ENCODE measurements around the gene AFAP1L1. TPM values are rescaled to one million over a fixed set of nuclear protein-coding genes. Genes with fewer than 3 reads are reported as not detected.

Gene AFAP1L1
- total RNA-seq, 4 donors from 2014 or later = 4.8 to 11.6 (median 7.3) TPM

DNA sequence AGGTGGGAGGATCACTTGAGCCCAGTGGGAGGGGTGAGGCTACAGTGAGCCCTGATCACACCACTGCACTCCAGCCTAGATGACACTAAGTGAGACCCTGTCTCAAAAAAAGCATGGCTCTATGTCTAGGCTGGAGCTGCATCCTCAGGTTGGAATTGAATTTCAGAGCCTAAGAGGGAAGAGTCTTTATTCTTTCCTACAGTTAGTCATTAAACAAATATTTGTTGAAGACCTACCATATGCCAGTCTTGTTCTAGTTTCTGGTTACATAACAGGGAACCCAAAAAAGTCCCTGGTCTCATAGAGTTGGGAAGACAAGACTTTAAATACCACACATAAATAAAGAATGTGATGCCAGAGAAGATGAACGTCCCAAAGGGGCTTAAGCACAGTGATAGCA is 66.7 kb downstream of the AFAP1L1 start:
- no peaks in the 10 kb centered on the region for H3K4me1 ChIP-seq
- H3K27me3 ChIP-seq = no peaks in the 10 kb centered on the region
- TF ChIP-seq EP300 (IDR thresholded peaks at IDR 0.05) (no peak), CTCF (IDR thresholded peaks at IDR 0.05) (no peak), POLR2A (IDR thresholded peaks at IDR 0.05) (no peak), POLR2AphosphoS5 (IDR thresholded peaks at IDR 0.05) (no peak)
- no peak for DNase-seq (ENCODE audit: low spot score in 2 of 2)
- no peak overlapping the region for H3K27ac ChIP-seq
- H3K36me3 ChIP-seq = peaks cover 46% of the 10 kb centered on the region
- H3K9me3 ChIP-seq = no peaks in the 10 kb centered on the region
- 77% methylated on average over 1 of the region's 1 CpG for WGBS
- no peak overlapping the region for H3K4me3 ChIP-seq

DNA sequence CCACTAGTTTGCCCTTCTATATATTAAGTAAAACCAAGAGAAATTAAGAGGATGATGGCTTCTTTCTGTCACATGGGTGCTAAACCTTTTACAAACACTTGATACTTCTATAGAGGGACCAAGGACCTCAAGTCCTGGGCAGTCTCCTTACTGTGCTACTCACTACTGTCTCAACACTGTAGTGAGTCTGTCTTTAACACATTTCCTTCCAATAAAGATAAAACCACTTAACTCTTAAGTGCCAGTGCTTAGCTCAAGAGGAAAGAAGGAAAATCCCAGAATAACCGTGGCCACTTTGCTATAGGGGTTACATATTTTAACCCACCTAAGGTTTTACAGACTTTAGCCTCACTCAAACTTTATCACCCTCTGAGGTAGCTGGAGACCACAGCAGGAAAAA is 69.3 kb downstream of the AFAP1L1 start:
- WGBS = 84% methylated on average over 1 of the region's 1 CpG
- no peak overlapping the region for H3K4me3 ChIP-seq
- no peaks in the 10 kb centered on the region for H3K9me3 ChIP-seq
- H3K27ac ChIP-seq = no peak overlapping the region
- no peak for TF ChIP-seq EP300 (IDR thresholded peaks at IDR 0.05)
- TF ChIP-seq POLR2A (IDR thresholded peaks at IDR 0.05) = no peak
- no peak for TF ChIP-seq CTCF (IDR thresholded peaks at IDR 0.05)
- no peak for TF ChIP-seq POLR2AphosphoS5 (IDR thresholded peaks at IDR 0.05)
- H3K36me3 ChIP-seq = peaks cover 30% of the 10 kb centered on the region
- H3K27me3 ChIP-seq = no peaks in the 10 kb centered on the region
- DNase-seq (ENCODE audit: low spot score in 2 of 2) = no peak
- peaks cover 14% of the 10 kb centered on the region for H3K4me1 ChIP-seq

- H3K9me3 ChIP-seq = no peaks in the 10 kb centered on the region
- DNase-seq (ENCODE audit: low spot score in 2 of 2) = no peak
- no peaks in the 10 kb centered on the region for H3K27me3 ChIP-seq
- no peak overlapping the region for H3K27ac ChIP-seq
- peaks cover 21% of the 10 kb centered on the region for H3K36me3 ChIP-seq
- no peak overlapping the region for H3K4me3 ChIP-seq
- H3K4me1 ChIP-seq = peaks cover 21% of the 10 kb centered on the region
- TF ChIP-seq POLR2AphosphoS5 (IDR thresholded peaks at IDR 0.05) = no peak
- TF ChIP-seq POLR2A (IDR thresholded peaks at IDR 0.05) = no peak
- no peak for TF ChIP-seq CTCF (IDR thresholded peaks at IDR 0.05)
- TF ChIP-seq EP300 (IDR thresholded peaks at IDR 0.05) = no peak
Observed at GRCh38 chr5:149341876-149342275, 70.2 kb downstream of the AFAP1L1 start.

- no peaks in the 10 kb centered on the region for H3K27me3 ChIP-seq
- H3K27ac ChIP-seq = no peak overlapping the region
- H3K4me1 ChIP-seq = peaks cover 22% of the 10 kb centered on the region
- no peak overlapping the region for H3K4me3 ChIP-seq
- no peaks in the 10 kb centered on the region for H3K9me3 ChIP-seq
- no peak for DNase-seq (ENCODE audit: low spot score in 2 of 2)
- WGBS = 96% methylated on average over 2 of the region's 2 CpGs
- TF ChIP-seq POLR2AphosphoS5 (IDR thresholded peaks at IDR 0.05) = no peak
- TF ChIP-seq POLR2A (IDR thresholded peaks at IDR 0.05) = no peak
- no peak for TF ChIP-seq EP300 (IDR thresholded peaks at IDR 0.05)
- no peak for TF ChIP-seq CTCF (IDR thresholded peaks at IDR 0.05)
- H3K36me3 ChIP-seq = peaks cover 24% of the 10 kb centered on the region
Observed at GRCh38 chr5:149344151-149344550, 72.5 kb downstream of the AFAP1L1 start.

DNA sequence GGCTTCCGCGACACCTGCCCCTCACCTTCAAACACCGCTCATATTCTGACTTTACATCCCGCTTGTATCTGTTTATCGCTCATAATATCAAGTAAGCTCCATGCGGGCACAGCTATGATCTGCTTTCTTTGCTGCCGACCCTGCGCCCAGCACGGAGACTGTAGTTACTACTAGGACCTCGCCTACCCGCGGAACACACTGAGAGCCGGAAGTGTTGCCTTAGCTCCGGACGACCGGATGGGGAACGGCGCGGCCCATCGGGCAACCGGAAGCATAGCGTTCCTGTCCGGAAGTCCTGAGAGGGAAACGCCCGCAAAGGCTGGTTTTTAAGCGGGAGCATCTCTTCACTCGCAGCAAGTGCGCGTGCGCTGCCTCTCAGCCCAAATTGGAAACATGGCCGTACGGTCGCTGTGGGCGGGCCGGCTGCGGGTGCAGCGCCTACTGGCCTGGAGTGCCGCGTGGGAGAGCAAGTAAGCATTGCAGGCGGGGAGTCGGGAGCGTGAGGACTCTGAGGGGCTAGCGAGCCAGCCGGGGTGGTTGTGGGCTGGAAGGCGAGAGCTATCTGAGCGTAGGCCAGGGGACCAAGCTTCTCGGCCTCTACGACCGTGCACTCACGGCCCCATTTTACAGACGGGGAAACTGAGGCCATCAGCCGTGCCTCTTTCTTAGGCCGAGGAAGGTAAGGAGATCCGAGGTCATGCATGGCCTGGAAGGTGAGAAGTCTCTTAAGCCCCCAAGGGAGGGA is 73.7 kb downstream of the AFAP1L1 start, which contains the start of gene GRPEL2:
GRPEL2 (plus strand) TSS at position 353 of the 745 bp plus-strand sequence; CDS start at position 394, 41 bp downstream.
- TF ChIP-seq POLR2A (IDR thresholded peaks at IDR 0.05) (peak in 1 of 2 donors; percentile 27), EP300 (IDR thresholded peaks at IDR 0.05) (no peak), CTCF (IDR thresholded peaks at IDR 0.05) (no peak), POLR2AphosphoS5 (IDR thresholded peaks at IDR 0.05) (peak in 2 of 3 donors; percentile 61 to 86)
- peaks cover 22% of the 10 kb centered on the region for H3K4me1 ChIP-seq
- H3K36me3 ChIP-seq = peaks cover 29% of the 10 kb centered on the region
- H3K4me3 ChIP-seq = peak within 1 kb of the TSS; percentile 73
- H3K27me3 ChIP-seq = no peaks in the 10 kb centered on the region
- no peaks in the 10 kb centered on the region for H3K9me3 ChIP-seq
- H3K27ac ChIP-seq = peak within 1 kb of the TSS; percentile 69
- WGBS = under 1% methylated on average over 44 of the region's 54 CpGs
- peak; percentile 97 for DNase-seq (ENCODE audit: low spot score in 2 of 2)
